Sigmoid colon (tissue), 4 donors: ENCODE data around the gene DAGLB.

Experiments used
- CTCF ChIP-seq, 4 experiments: fragments of 450-650 bp in 3 of 4; fragments of 200-600 bp in 1 of 4; IDR thresholded peaks; one replicate each; pipeline ENCODE4 v1.5.1; 2016 to 2019; ENCODE audit warnings: antibody characterized with exemption in 4 of 4, mild to moderate bottlenecking in 3 of 4, moderate library complexity in 2 of 4
- EP300 ChIP-seq, 4 donors: sonication (generic); formaldehyde crosslinking; IDR thresholded peaks; one replicate each; pipeline ENCODE4 v1.6.1; 2017; ENCODE audit warnings: antibody characterized with exemption in 4 of 4
- POLR2A ChIP-seq, 2 donors: fragments of 450-650 bp; IDR thresholded peaks; one replicate each; pipeline ENCODE4 v1.6.1; 2016; ENCODE audit warnings: antibody characterized with exemption in 2 of 2, mild to moderate bottlenecking in 2 of 2, moderate library complexity in 2 of 2

GRCh38 chr7:6398943-6399342, 48.8 kb downstream of the DAGLB start:
- TF ChIP-seq CTCF (IDR thresholded peaks at IDR 0.05) (no peak), POLR2A (IDR thresholded peaks at IDR 0.05) (no peak), EP300 (IDR thresholded peaks at IDR 0.05) (no peak)
